Pons (tissue), 1 donor: ENCODE data around the gene WDR5.

Experiments used
- DNase-seq: peaks from one replicate; pipeline ENCODE4 v3.0.0-alpha.2; 2016; ENCODE audit warnings: low spot score

WDR5 gene

GRCh38 chr9:134174073-134174449 is 38.2 kb downstream of the WDR5 start:
- DNase-seq = peak; percentile 73

- no peak for DNase-seq
Measured at GRCh38 chr9:134174526-134175290, 38.8 kb downstream of the WDR5 start.

- no peak for DNase-seq
Measured at GRCh38 chr9:134175291-134175807, 39.5 kb downstream of the WDR5 start.

- DNase-seq = no peak
Measured at GRCh38 chr9:134175808-134176598, 40.1 kb downstream of the WDR5 start.

- DNase-seq = no peak
Measured at GRCh38 chr9:134176599-134176968, 40.7 kb downstream of the WDR5 start.

- DNase-seq = no peak
Measured at GRCh38 chr9:134177186-134177585, 41.3 kb downstream of the WDR5 start.

- DNase-seq = no peak
Measured at GRCh38 chr9:134177624-134178393, 41.9 kb downstream of the WDR5 start.

- DNase-seq = no peak
Measured at GRCh38 chr9:134178394-134178767, 42.5 kb downstream of the WDR5 start.

GRCh38 chr9:134178768-134179551 is 43.1 kb downstream of the WDR5 start:
- no peak for DNase-seq

GRCh38 chr9:134179595-134179917 is 43.7 kb downstream of the WDR5 start:
- DNase-seq = no peak

- DNase-seq = no peak
Measured at GRCh38 chr9:134179918-134180785, 44.3 kb downstream of the WDR5 start.

GRCh38 chr9:134180786-134181647 is 45.1 kb downstream of the WDR5 start:
- DNase-seq = no peak

- no peak for DNase-seq
Measured at GRCh38 chr9:134181648-134182034, 45.8 kb downstream of the WDR5 start.

- no peak for DNase-seq
Measured at GRCh38 chr9:134182554-134183085, 46.7 kb downstream of the WDR5 start.

- DNase-seq = no peak
Measured at GRCh38 chr9:134185536-134186011, 49.7 kb downstream of the WDR5 start.

- DNase-seq = no peak
Measured at GRCh38 chr9:134186471-134187109, 50.7 kb downstream of the WDR5 start.

- DNase-seq = no peak
Measured at GRCh38 chr9:134187110-134187531, 51.2 kb downstream of the WDR5 start.

- no peak for DNase-seq
Measured at GRCh38 chr9:134187891-134188385, 52.1 kb downstream of the WDR5 start.
